Mesenchymal stem cell (in vitro differentiated cells and primary cell): ENCODE results near the gene FHIT.

Experiments
- DNase-seq: peaks from one replicate; pipeline ENCODE4 v3.0.0-alpha.2; 2013
- H2AFZ ChIP-seq: one replicate; pipeline ENCODE4 v1.6.1; 2013; ENCODE audit warnings: low read depth, mild to moderate bottlenecking, control low read depth, inconsistent platforms, low read length, moderate library complexity
- H2AK5ac ChIP-seq: 2 replicates; pipeline ENCODE4 v1.6.1; 2013; ENCODE audit warnings: low read length, moderate library complexity, mild to moderate bottlenecking, inconsistent platforms; ENCODE audit not compliant: severe bottlenecking
- H2BK120ac ChIP-seq: one replicate; pipeline ENCODE4 v1.6.1; 2013; ENCODE audit warnings: low read depth, mild to moderate bottlenecking, inconsistent platforms, low read length, moderate library complexity
- H2BK12ac ChIP-seq, 2 experiments: one replicate each; pipeline ENCODE4 v1.6.1; 2013; ENCODE audit warnings: inconsistent platforms in 2 of 2, low read length in 2 of 2, mild to moderate bottlenecking in 2 of 2, moderate library complexity in 2 of 2, control low read depth in 1 of 2
- H2BK15ac ChIP-seq: one replicate; pipeline ENCODE4 v1.6.1; 2013; ENCODE audit warnings: mild to moderate bottlenecking, low read depth, inconsistent platforms; ENCODE audit not compliant: poor library complexity, severe bottlenecking
- H2BK5ac ChIP-seq: 2 replicates; pipeline ENCODE4 v1.6.1; 2013; ENCODE audit warnings: low read depth, mild to moderate bottlenecking, low read length, control low read depth, inconsistent platforms; ENCODE audit not compliant: poor library complexity, severe bottlenecking
- H3K14ac ChIP-seq, 2 experiments: one replicate each; pipeline ENCODE4 v1.6.1; 2013; ENCODE audit warnings: inconsistent platforms in 2 of 2, low read length in 2 of 2, control low read depth in 1 of 2, mild to moderate bottlenecking in 1 of 2, moderate library complexity in 1 of 2
- H3K18ac ChIP-seq, 2 experiments: one replicate each; pipeline ENCODE4 v1.6.1; 2013; ENCODE audit warnings: inconsistent platforms in 2 of 2, low read length in 2 of 2, control low read depth in 1 of 2, low read depth in 1 of 2, mild to moderate bottlenecking in 1 of 2
- H3K23ac ChIP-seq, 2 experiments: one replicate each; pipeline ENCODE4 v1.6.1; 2013; ENCODE audit warnings: inconsistent platforms in 2 of 2, low read length in 2 of 2, mild to moderate bottlenecking in 2 of 2, moderate library complexity in 2 of 2, control low read depth in 1 of 2
- H3K27ac ChIP-seq: 2 replicates; pipeline ENCODE4 v1.5.1; 2013; ENCODE audit warnings: mild to moderate bottlenecking, moderate library complexity, low read length, control low read depth, inconsistent platforms; ENCODE audit not compliant: poor library complexity, severe bottlenecking
- H3K27me3 ChIP-seq, 2 experiments: 2 replicates each; pipeline versions ENCODE4 v1.6.1 to v1.7.0; 2013; ENCODE audit warnings: low read length in 2 of 2, mild to moderate bottlenecking in 2 of 2, moderate library complexity in 2 of 2, control low read depth in 1 of 2, inconsistent platforms in 1 of 2; ENCODE audit not compliant: control insufficient read depth in 1 of 2, insufficient read depth in 1 of 2
- H3K36me3 ChIP-seq, 2 experiments: 2 replicates each; pipeline versions ENCODE4 v1.6.1 to v1.7.0; 2013; ENCODE audit warnings: low read length in 2 of 2, control low read depth in 1 of 2, inconsistent platforms in 1 of 2, low read depth in 1 of 2, mild to moderate bottlenecking in 1 of 2; ENCODE audit not compliant: insufficient read depth in 2 of 2, control insufficient read depth in 1 of 2
- H3K4ac ChIP-seq, 2 experiments: one replicate each; pipeline ENCODE4 v1.6.1; 2013; ENCODE audit warnings: inconsistent platforms in 2 of 2, low read length in 2 of 2, mild to moderate bottlenecking in 2 of 2, moderate library complexity in 2 of 2, control low read depth in 1 of 2, low read depth in 1 of 2
- H3K4me1 ChIP-seq: 2 replicates; pipeline ENCODE4 v1.6.1; 2013; ENCODE audit warnings: low read depth, low read length, control low read depth; ENCODE audit not compliant: control insufficient read depth, insufficient read depth
- H3K4me2 ChIP-seq: 2 replicates; pipeline ENCODE4 v1.6.1; 2013; ENCODE audit warnings: low read length, mild to moderate bottlenecking, inconsistent platforms; ENCODE audit not compliant: poor library complexity, severe bottlenecking
- H3K4me3 ChIP-seq, 2 experiments: 2 replicates each; pipeline versions ENCODE4 v1.5.1 to v1.7.0; 2013; ENCODE audit warnings: low read length in 2 of 2, mild to moderate bottlenecking in 2 of 2, control low read depth in 1 of 2, low read depth in 1 of 2; ENCODE audit not compliant: insufficient read depth in 1 of 2
- H3K79me1 ChIP-seq: replicated peaks from 2 replicates; pipeline ENCODE4 v1.6.1; 2013; ENCODE audit warnings: mild to moderate bottlenecking, control low read depth, low read length, inconsistent platforms; ENCODE audit not compliant: poor library complexity, severe bottlenecking
- H3K9ac ChIP-seq: 2 replicates; pipeline ENCODE4 v1.7.0; 2013; ENCODE audit warnings: mild to moderate bottlenecking, low read length, moderate library complexity
- H3K9me3 ChIP-seq: 2 replicates; pipeline ENCODE4 v1.7.0; 2013; ENCODE audit warnings: mild to moderate bottlenecking, low read length; ENCODE audit not compliant: control insufficient read depth
- H4K8ac ChIP-seq: one replicate; pipeline ENCODE4 v1.6.1; 2013; ENCODE audit warnings: inconsistent platforms, mild to moderate bottlenecking, low read length, moderate library complexity
- H4K91ac ChIP-seq: one replicate; pipeline ENCODE4 v1.6.1; 2013; ENCODE audit warnings: mild to moderate bottlenecking, low read length, inconsistent platforms
- WGBS: methylation state at CpG from one replicate; pipeline ENCODE4 v1.1.7; 2013; ENCODE audit warnings: mixed read lengths; 5-methylcytosine and 5-hydroxymethylcytosine counted together

The FHIT gene

GRCh38 chr3:60423556-60423955, 827.7 kb downstream of the FHIT start:
- H3K79me1 ChIP-seq = no peaks in the 10 kb centered on the region
- no peak overlapping the region for H4K91ac ChIP-seq
- DNase-seq = no peak
- no peak overlapping the region for H3K18ac ChIP-seq
- no peak overlapping the region for H3K4ac ChIP-seq
- no peak overlapping the region for H2AFZ ChIP-seq
- WGBS = 94% methylated on average over 1 of the region's 1 CpG
- H3K27ac ChIP-seq = no peak overlapping the region
- H2AK5ac ChIP-seq = no peak overlapping the region
- H3K4me1 ChIP-seq = no peaks in the 10 kb centered on the region
- no peak overlapping the region for H3K4me3 ChIP-seq
- H2BK15ac ChIP-seq = no peak overlapping the region
- no peak overlapping the region for H3K9ac ChIP-seq
- no peak overlapping the region for H2BK12ac ChIP-seq
- H4K8ac ChIP-seq = no peak overlapping the region
- H3K36me3 ChIP-seq = no peaks in the 10 kb centered on the region
- no peak overlapping the region for H3K4me2 ChIP-seq
- no peak overlapping the region for H3K23ac ChIP-seq
- no peaks in the 10 kb centered on the region for H3K27me3 ChIP-seq
- no peak overlapping the region for H2BK5ac ChIP-seq
- no peaks in the 10 kb centered on the region for H3K9me3 ChIP-seq
- no peak overlapping the region for H2BK120ac ChIP-seq
- no peak overlapping the region for H3K14ac ChIP-seq

- 90% methylated on average over 3 of the region's 3 CpGs for WGBS
- no peak for DNase-seq
Measured at GRCh38 chr3:60421749-60422446, 829.4 kb downstream of the FHIT start.

GRCh38 chr3:60417576-60417975, 833.7 kb downstream of the FHIT start:
- no peak overlapping the region for H4K8ac ChIP-seq
- H3K27me3 ChIP-seq = no peaks in the 10 kb centered on the region
- H3K14ac ChIP-seq = no peak overlapping the region
- WGBS = 74% methylated on average over 4 of the region's 4 CpGs
- no peak for DNase-seq
- no peaks in the 10 kb centered on the region for H3K79me1 ChIP-seq
- H2BK12ac ChIP-seq = no peak overlapping the region
- H3K36me3 ChIP-seq = no peaks in the 10 kb centered on the region
- no peak overlapping the region for H3K23ac ChIP-seq
- no peak overlapping the region for H4K91ac ChIP-seq
- no peak overlapping the region for H3K4me3 ChIP-seq
- H3K4me1 ChIP-seq = no peaks in the 10 kb centered on the region
- H3K9ac ChIP-seq = no peak overlapping the region
- H2BK15ac ChIP-seq = no peak overlapping the region
- no peak overlapping the region for H2AK5ac ChIP-seq
- no peak overlapping the region for H3K27ac ChIP-seq
- no peak overlapping the region for H3K4me2 ChIP-seq
- no peak overlapping the region for H2BK5ac ChIP-seq
- H3K9me3 ChIP-seq = no peaks in the 10 kb centered on the region
- no peak overlapping the region for H2AFZ ChIP-seq
- no peak overlapping the region for H3K18ac ChIP-seq
- no peak overlapping the region for H3K4ac ChIP-seq
- no peak overlapping the region for H2BK120ac ChIP-seq

More at GRCh38 chr3:60421749-60422446, 829.4 kb downstream of the FHIT start:
- Histone ChIP-seq H3K4me3 (no peak overlapping the region), H3K4ac (no peak overlapping the region), H4K91ac (no peak overlapping the region), H2AK5ac (no peak overlapping the region), H3K9ac (no peak overlapping the region), H4K8ac (no peak overlapping the region), H2AFZ (no peak overlapping the region), H3K4me1 (no peaks in the 10 kb centered on the region), H3K36me3 (no peaks in the 10 kb centered on the region), H3K27ac (no peak overlapping the region), H3K18ac (no peak overlapping the region), H3K27me3 (no peaks in the 10 kb centered on the region), H2BK15ac (no peak overlapping the region), H3K79me1 (no peaks in the 10 kb centered on the region), H2BK12ac (no peak overlapping the region), H3K14ac (no peak overlapping the region), H3K23ac (no peak overlapping the region), H2BK120ac (no peak overlapping the region), H3K4me2 (no peak overlapping the region), H3K9me3 (no peaks in the 10 kb centered on the region), H2BK5ac (no peak overlapping the region)

- no peaks in the 10 kb centered on the region for H3K9me3 ChIP-seq
- no peaks in the 10 kb centered on the region for H3K4me1 ChIP-seq
- DNase-seq = no peak
- no peak overlapping the region for H3K18ac ChIP-seq
- WGBS = 99% methylated on average over 4 of the region's 4 CpGs
- H3K4ac ChIP-seq = no peak overlapping the region
- H3K27me3 ChIP-seq = no peaks in the 10 kb centered on the region
- H3K36me3 ChIP-seq = no peaks in the 10 kb centered on the region
- H3K9ac ChIP-seq = no peak overlapping the region
- no peak overlapping the region for H3K27ac ChIP-seq
- no peak overlapping the region for H2BK5ac ChIP-seq
- no peak overlapping the region for H2BK120ac ChIP-seq
- no peaks in the 10 kb centered on the region for H3K79me1 ChIP-seq
- H4K91ac ChIP-seq = no peak overlapping the region
- no peak overlapping the region for H2BK15ac ChIP-seq
- H2AK5ac ChIP-seq = no peak overlapping the region
- no peak overlapping the region for H3K4me2 ChIP-seq
- no peak overlapping the region for H2AFZ ChIP-seq
- no peak overlapping the region for H3K14ac ChIP-seq
- H4K8ac ChIP-seq = no peak overlapping the region
- no peak overlapping the region for H3K23ac ChIP-seq
- H3K4me3 ChIP-seq = no peak overlapping the region
- no peak overlapping the region for H2BK12ac ChIP-seq
Measured at GRCh38 chr3:60414011-60414410, 837.2 kb downstream of the FHIT start.
